Panc1 (cell line): ENCODE measurements around the gene MYOG. TPM values are rescaled to one million over a fixed set of nuclear protein-coding genes. Genes with fewer than 3 reads are reported as not detected.

ENCODE experiments used
- ATAC-seq: fragments of 200-7000 bp; cut with Tn5 transposase; 2 replicates; pipeline ENCODE4 v1.9.1; 2020; ENCODE audit warnings: mild to moderate bottlenecking, moderate library complexity
- BruUV-seq: library from RNA; stranded (reverse); fragments of 400-500 nt; replicated peaks from 2 replicates; lab custom pipeline; 2021; lab: Mats Ljungman, UMichigan
- CTCF ChIA-PET: fragments of 300-600 bp; sonication (Branson Sonifier 250); formaldehyde crosslinking; loops from one replicate; lab custom pipeline; 2022; ENCODE audit warnings: antibody characterized with exemption; lab: Charles Lee
- POLR2A ChIA-PET: fragments of 300-600 bp; sonication (Branson Sonifier 250); formaldehyde crosslinking; loops from one replicate; lab custom pipeline; 2022; ENCODE audit warnings: antibody characterized with exemption; lab: Charles Lee
- DNase-seq: peaks from one replicate; pipeline ENCODE4 v3.0.0-alpha.2; 2010; ENCODE audit warnings: low read depth, low spot score
- H3K27ac ChIP-seq: 2 replicates; pipeline ENCODE4 v1.5.1; 2011; ENCODE audit warnings: mild to moderate bottlenecking, low read length, inconsistent platforms
- H3K27me3 ChIP-seq: fragments of 200-500 bp; sonication (Bioruptor generic); 2 replicates; pipeline ENCODE4 v1.6.0; 2014; ENCODE audit warnings: low read length, inconsistent platforms; ENCODE audit not compliant: control insufficient read depth, insufficient read depth
- H3K36me3 ChIP-seq: fragments of 200-500 bp; sonication (Bioruptor generic); 2 replicates; pipeline ENCODE4 v1.5.1; 2014; ENCODE audit warnings: inconsistent platforms, mild to moderate bottlenecking, low read length, moderate library complexity; ENCODE audit not compliant: control insufficient read depth, insufficient read depth
- H3K4me1 ChIP-seq: 2 replicates; pipeline ENCODE4 v1.5.1; 2011; ENCODE audit warnings: inconsistent platforms, mild to moderate bottlenecking, low read length, moderate library complexity; ENCODE audit not compliant: control insufficient read depth, insufficient read depth
- H3K4me3 ChIP-seq, 2 experiments: 2 replicates each; pipeline ENCODE4 v1.5.1; 2011 to 2012; ENCODE audit warnings: low read depth in 2 of 2, low read length in 2 of 2, mild to moderate bottlenecking in 2 of 2, inconsistent platforms in 1 of 2, moderate library complexity in 1 of 2
- H3K9me3 ChIP-seq: fragments of 200-500 bp; sonication (Bioruptor generic); 2 replicates; pipeline ENCODE4 v1.5.1; 2014; ENCODE audit warnings: low read depth, mild to moderate bottlenecking, inconsistent platforms, low read length, moderate library complexity; ENCODE audit not compliant: control insufficient read depth, insufficient read depth
- CTCF ChIP-seq: fragments of 450-650 bp; IDR thresholded peaks from 2 replicates; pipeline ENCODE4 v1.5.1; 2017; ENCODE audit warnings: mild to moderate bottlenecking
- POLR2AphosphoS5 ChIP-seq: IDR thresholded peaks from 2 replicates; pipeline ENCODE4 v1.6.1; 2012; ENCODE audit warnings: mild to moderate bottlenecking, low read depth, low read length, moderate library complexity
- REST ChIP-seq, 2 experiments: IDR thresholded peaks; 2 replicates each; pipeline ENCODE4 v1.6.1; 2011 to 2012; ENCODE audit warnings: low read depth in 2 of 2, control low read depth in 1 of 2, low read length in 1 of 2, mild to moderate bottlenecking in 1 of 2, moderate library complexity in 1 of 2; ENCODE audit not compliant: insufficient read depth in 1 of 2
- SIN3A ChIP-seq: IDR thresholded peaks from 2 replicates; pipeline ENCODE4 v1.6.1; 2012; ENCODE audit warnings: low read depth, mild to moderate bottlenecking, low read length, moderate library complexity, borderline replicate concordance; ENCODE audit not compliant: insufficient read depth
- TCF7L2 ChIP-seq: IDR thresholded peaks from 2 replicates; pipeline ENCODE4 v1.6.1; 2011; ENCODE audit warnings: mild to moderate bottlenecking, low read depth, low read length, inconsistent platforms
- in situ Hi-C: cut with HindIII; loops from 2 replicates; pipeline ENCODE4 v1.10.0; 2016; ENCODE audit warnings: low sequenced_read_pairs, low pct_unique_long_range_greater_than_20kb
- intact Hi-C: fragments of 100-400 bp; cut with micrococcal nuclease; formaldehyde crosslinking; loops from one replicate; pipeline ENCODE4 v1.10.0; 2022; ENCODE audit not compliant: unreplicated experiment
- total RNA-seq: library from RNA; stranded (reverse); gene quantifications from one replicate; pipeline ENCODE4 v1.2.1, GENCODE V29; 2021; ENCODE audit not compliant: unreplicated experiment

Gene MYOG
- total RNA-seq, 1 experiment from 2014 or later, result not detected

GRCh38 chr1:203091761-203092330, 6.0 kb upstream of the MYOG start:
- CTCF ChIA-PET, result no interaction called here
- Histone ChIP-seq H3K4me3 (no peak overlapping the region), H3K36me3 (no peaks in the 10 kb centered on the region), H3K27me3 (peaks cover 4% of the 10 kb centered on the region; the same call in 1 of the 2 replicates), H3K9me3 (peaks cover 8% of the 10 kb centered on the region), H3K4me1 (no peaks in the 10 kb centered on the region), H3K27ac (no peak overlapping the region)
- ATAC-seq, result no peak
- no peak for DNase-seq
- intact Hi-C loops, result no loop called here
- in situ Hi-C loops, result no loop called here
- POLR2A ChIA-PET, result no interaction called here
- TF ChIP-seq CTCF (no peak), REST (IDR thresholded peaks at IDR 0.05; ENCODE audit: insufficient read depth in 1 of 2, low read depth in 2 of 2, low read length in 1 of 2) (no peak), SIN3A (no peak), TCF7L2 (no peak), POLR2AphosphoS5 (no peak)
- BruUV-seq, result no TSS peak

- no TSS peak for BruUV-seq
- H3K4me1 ChIP-seq, result no peaks in the 10 kb centered on the region
- ATAC-seq (no peak), DNase-seq (no peak)
- no peak overlapping the region for H3K27ac ChIP-seq
- CTCF ChIA-PET, result interaction anchor here (0.6 kb wide), 1 partner anchor 124 kb away, joined by 5 read pairs; no protein-coding TSS in a partner anchor
- POLR2A ChIA-PET, result interaction anchor here (0.7 kb wide), 1 partner anchor 622 kb away, joined by 8 read pairs; no protein-coding TSS in a partner anchor
- no peaks in the 10 kb centered on the region for H3K36me3 ChIP-seq
- peaks cover 3% of the 10 kb centered on the region; the same call in 1 of the 2 replicates for H3K27me3 ChIP-seq
- TF ChIP-seq SIN3A (no peak), CTCF (no peak), REST (IDR thresholded peaks at IDR 0.05; ENCODE audit: insufficient read depth in 1 of 2, low read depth in 2 of 2, low read length in 1 of 2) (no peak), TCF7L2 (no peak), POLR2AphosphoS5 (no peak)
- in situ Hi-C loops, result no loop called here
- H3K9me3 ChIP-seq, result peaks cover 8% of the 10 kb centered on the region
- intact Hi-C loops, result no loop called here
- no peak overlapping the region for H3K4me3 ChIP-seq
Measured at GRCh38 chr1:203091199-203091477, 5.3 kb upstream of the MYOG start.
